Measurements from ENCODE around the gene STUM. TPM values are rescaled to one million over a fixed set of nuclear protein-coding genes. Genes with fewer than 3 reads are reported as not detected.

The STUM gene
- total and polyA plus RNA-seq, 12 donors: 0.13 to 0.44 (median 0.24) TPM; not detected in 1

DNA sequence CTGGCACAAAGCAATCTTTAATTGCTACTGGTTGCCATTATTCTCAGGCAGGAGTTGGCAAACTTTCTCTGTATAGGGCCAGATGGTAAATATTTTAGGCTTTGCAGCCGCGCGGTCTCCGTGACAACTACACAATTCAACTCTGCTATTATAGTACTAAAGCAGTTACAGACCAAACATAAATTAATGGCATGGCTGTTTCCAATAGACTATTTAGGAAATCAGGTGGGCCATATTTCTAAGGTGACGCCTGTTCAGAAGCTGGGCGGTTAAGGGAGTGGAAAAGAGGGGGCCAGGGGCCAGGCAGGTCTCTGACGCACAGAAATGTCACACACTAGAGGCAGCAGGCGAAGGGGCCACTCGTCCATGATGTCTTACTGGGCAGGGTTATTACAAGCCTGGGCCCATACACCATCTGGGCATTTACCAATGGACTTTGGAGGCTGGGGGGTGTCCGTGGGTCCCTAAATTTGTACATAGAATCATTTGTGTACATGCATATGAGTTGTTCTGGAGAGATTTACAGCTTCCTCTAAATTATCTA lies 80.1 kb downstream of the STUM start:
- Histone ChIP-seq H3K27ac (no peak overlapping the region), H3K36me3 (replicated peaks in 1 of 2) (no peaks in the 10 kb centered on the region), H3K27me3 (no peaks in the 10 kb centered on the region), H3K9me3 (replicated peaks in 1 of 3) (no peaks in the 10 kb centered on the region), H3K4me3 (no peak overlapping the region), H3K4me1 (replicated peaks in 1 of 2) (no peaks in the 10 kb centered on the region)
- no peak for TF ChIP-seq POLR2A (IDR thresholded peaks at IDR 0.05)
- TF ChIP-seq, protein P1, sequence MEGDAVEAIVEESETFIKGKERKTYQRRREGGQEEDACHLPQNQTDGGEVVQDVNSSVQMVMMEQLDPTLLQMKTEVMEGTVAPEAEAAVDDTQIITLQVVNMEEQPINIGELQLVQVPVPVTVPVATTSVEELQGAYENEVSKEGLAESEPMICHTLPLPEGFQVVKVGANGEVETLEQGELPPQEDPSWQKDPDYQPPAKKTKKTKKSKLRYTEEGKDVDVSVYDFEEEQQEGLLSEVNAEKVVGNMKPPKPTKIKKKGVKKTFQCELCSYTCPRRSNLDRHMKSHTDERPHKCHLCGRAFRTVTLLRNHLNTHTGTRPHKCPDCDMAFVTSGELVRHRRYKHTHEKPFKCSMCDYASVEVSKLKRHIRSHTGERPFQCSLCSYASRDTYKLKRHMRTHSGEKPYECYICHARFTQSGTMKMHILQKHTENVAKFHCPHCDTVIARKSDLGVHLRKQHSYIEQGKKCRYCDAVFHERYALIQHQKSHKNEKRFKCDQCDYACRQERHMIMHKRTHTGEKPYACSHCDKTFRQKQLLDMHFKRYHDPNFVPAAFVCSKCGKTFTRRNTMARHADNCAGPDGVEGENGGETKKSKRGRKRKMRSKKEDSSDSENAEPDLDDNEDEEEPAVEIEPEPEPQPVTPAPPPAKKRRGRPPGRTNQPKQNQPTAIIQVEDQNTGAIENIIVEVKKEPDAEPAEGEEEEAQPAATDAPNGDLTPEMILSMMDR (IDR thresholded peaks at IDR 0.05): no peak
- WGBS, 4 donors: 86 to 90% (median 90%) methylated on average over 10 of the region's 10 CpGs
- intact Hi-C loops (cut with DNase I): no loop called here
- DNase-seq: peak in 1 of 7 donors; percentile 2

DNA sequence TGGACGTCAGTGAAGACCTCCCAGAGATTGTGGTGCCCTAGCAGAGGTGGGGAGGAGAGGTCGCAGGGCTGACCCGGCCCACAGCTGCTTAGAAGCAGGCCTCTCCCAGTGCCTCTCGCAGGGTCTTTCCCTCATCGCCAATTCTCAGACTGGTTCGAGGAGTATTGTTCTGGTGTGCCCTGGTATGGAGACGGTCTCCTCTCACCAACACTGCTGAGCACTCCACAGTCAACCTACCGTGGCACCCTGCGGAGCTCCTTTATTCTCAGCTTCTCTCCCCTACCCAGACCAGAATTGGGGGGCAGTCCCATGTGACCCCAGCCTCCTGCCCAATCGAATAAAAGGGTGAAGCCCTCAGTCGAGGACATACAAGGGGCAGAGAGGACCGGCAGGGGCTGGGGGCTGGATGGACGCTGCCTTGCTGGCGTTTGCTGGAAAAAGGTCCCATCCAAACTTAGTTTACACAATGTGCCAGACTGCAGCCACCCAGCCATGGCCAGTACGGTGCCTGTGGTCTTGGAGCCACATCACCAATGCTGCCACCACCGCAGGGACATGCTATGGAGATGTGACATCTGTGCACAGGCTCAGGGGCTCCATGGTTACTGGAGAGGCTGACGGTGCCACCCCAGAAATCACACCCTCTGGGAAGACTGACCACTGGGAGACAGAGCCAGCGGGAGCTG lies 80.8 kb downstream of the STUM start:
- 84 to 92% (median 86%) methylated on average over 13 to 18 of the region's 18 CpGs for WGBS, 4 donors
- Histone ChIP-seq H3K9me3 (replicated peaks in 1 of 3) (no peaks in the 10 kb centered on the region), H3K27ac (no peak overlapping the region), H3K4me1 (replicated peaks in 1 of 2) (no peaks in the 10 kb centered on the region), H3K4me3 (no peak overlapping the region), H3K27me3 (no peaks in the 10 kb centered on the region), H3K36me3 (replicated peaks in 1 of 2) (no peaks in the 10 kb centered on the region)
- intact Hi-C loops (cut with DNase I): no loop called here
- DNase-seq: peak in 1 of 7 donors; percentile 5
- no peak for TF ChIP-seq POLR2A (IDR thresholded peaks at IDR 0.05)
- TF ChIP-seq, protein P1 (IDR thresholded peaks at IDR 0.05): no peak

DNA sequence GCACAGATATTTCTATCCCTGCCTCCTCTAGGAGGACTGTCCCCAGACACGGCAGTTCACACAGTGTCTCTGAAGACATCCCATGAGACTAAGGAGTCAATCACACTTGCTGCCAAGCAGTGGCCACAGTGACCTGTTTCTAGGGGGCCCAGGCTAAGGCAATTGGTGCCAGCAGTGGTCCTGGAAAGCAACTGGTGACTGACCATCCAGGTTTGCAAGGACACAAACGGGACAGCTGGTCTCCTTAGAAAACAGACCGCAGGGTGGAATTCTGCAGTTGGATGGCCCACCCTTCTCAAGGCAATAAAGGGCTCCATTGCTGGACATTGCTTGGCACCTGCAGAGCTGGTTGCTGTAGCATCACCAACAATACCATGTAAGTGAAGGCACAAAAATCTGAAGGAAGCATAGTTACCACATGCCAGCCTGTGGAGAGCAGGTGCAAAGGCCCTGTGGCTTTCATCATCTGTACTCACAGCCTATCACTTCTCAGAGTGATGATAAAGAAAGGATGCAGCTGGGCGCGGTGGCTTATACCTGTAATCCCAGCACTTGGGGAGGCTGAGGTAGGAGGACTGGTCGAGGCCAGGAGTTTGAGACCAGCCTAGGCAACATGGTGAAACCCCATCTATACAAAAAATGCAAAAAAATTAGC lies 81.5 kb downstream of the STUM start:
- H3K4me3 ChIP-seq: no peak overlapping the region
- DNase-seq: peak in 1 of 7 donors; percentile 1
- H3K36me3 ChIP-seq (replicated peaks in 1 of 2): no peaks in the 10 kb centered on the region
- no peaks in the 10 kb centered on the region for H3K27me3 ChIP-seq
- no peak overlapping the region for H3K27ac ChIP-seq
- H3K9me3 ChIP-seq (replicated peaks in 1 of 3): no peaks in the 10 kb centered on the region
- WGBS, 4 donors: 84 to 91% (median 88%) methylated on average over 5 to 6 of the region's 6 CpGs
- H3K4me1 ChIP-seq (replicated peaks in 1 of 2): no peaks in the 10 kb centered on the region
- TF ChIP-seq POLR2A (IDR thresholded peaks at IDR 0.05): no peak
- TF ChIP-seq, protein P1 (IDR thresholded peaks at IDR 0.05): no peak
- intact Hi-C loops (cut with DNase I): loop anchor here (5.0 to 10.0 kb wide), 2 partner anchors 197 to 815 kb away; no protein-coding TSS in a partner anchor

DNA sequence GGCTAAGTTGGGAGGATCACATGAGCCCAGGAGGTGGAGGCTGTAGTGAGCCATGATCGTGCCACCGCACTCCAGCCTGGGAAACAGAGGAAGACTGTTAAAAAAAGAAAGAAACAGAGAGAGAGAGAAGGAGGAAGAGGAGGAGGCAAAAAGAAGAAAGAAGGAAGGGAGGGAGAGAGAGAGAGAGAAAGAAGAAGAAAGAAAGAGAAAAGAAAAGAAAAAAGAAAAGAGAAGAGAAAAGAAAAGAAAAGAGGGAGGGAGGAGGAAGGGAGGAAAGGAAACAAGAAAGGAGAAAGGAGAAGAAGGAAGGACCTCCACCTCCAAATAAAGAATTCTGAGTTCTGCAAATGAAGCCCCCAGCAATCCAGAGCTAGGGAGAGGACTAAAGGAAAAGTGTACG lies 82.0 kb downstream of the STUM start:
- Histone ChIP-seq H3K9me3 (replicated peaks in 1 of 3) (no peaks in the 10 kb centered on the region), H3K36me3 (replicated peaks in 1 of 2) (no peaks in the 10 kb centered on the region), H3K27ac (no peak overlapping the region), H3K4me1 (replicated peaks in 1 of 2) (no peaks in the 10 kb centered on the region), H3K27me3 (no peaks in the 10 kb centered on the region), H3K4me3 (no peak overlapping the region)
- TF ChIP-seq POLR2A (IDR thresholded peaks at IDR 0.05): no peak
- TF ChIP-seq, protein P1 (IDR thresholded peaks at IDR 0.05): no peak
- intact Hi-C loops (cut with DNase I): loop anchor here (5.0 to 10.0 kb wide), 2 partner anchors 197 to 814 kb away; no protein-coding TSS in a partner anchor
- 84 to 93% (median 91%) methylated on average over 3 of the region's 3 CpGs for WGBS, 4 donors
- no peak for DNase-seq

Data from adrenal gland (tissue), 12 donors.